Activated effector memory CD4-positive, alpha-beta T cell treated with anti-CD3 and anti-CD28 coated beads, Interleukin-2, amount 50 U/mL, for 16 hours (primary cell): ENCODE measurements around the gene GYS2.
"Not testable (repeated sequence)": the region's sequence is repeated elsewhere in the genome, so short reads cannot be mapped to it uniquely, and the experiment has no call there.

Source experiments
- DNase-seq: peaks from one replicate; pipeline ENCODE4 v3.0.0-alpha.2; 2020

The GYS2 gene

GRCh38 chr12:21604245-21605101 is at the start of gene GYS2:
TSS of gene GYS2 (minus strand) at chr12:21604847. CDS start at chr12:21604592, 255 bp downstream.
- DNase-seq: no peak

DNA sequence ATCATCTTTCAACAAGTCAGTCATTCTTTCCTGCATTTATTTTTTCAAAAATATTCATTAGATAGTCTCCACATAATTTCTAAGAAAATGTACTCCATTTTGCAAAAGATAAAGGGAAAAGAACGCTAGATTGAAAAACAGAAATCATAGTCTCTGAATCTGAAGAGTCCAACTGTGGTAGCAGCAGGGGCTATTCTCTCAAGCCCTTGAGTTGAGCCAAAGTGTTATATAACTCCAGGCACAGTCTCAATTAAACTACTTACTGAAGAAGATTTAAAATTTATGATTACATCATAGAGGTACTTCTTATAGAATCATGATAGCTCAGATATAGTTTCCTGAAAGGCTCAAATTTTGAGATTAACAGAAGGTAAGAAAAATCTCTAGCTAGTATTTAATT is 47.2 kb upstream of the GYS2 start:
- no peak for DNase-seq

DNA sequence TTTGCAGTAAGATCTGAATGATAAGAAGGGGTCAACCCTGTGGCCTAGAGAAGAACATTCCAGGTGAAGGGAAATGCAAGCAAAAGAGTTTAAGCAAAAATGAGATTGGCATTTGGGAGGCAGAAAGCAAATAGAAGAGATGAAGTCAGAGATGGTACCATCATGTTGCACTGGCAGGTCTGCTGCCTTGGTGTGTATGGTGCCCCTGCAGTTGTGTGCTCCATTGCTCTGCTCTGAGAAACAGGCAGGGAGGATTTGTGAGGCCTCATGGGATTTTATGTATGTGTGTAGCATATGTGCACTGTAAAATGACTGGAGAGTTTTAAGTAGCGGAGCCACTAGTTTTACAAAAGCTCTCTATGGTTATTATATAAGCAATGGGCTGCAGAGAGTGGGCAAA is 46.4 kb upstream of the GYS2 start:
- no peak for DNase-seq

- DNase-seq: no peak
These were observed 44.4 kb upstream of the GYS2 start for GRCh38 chr12:21649034-21649433.

DNA sequence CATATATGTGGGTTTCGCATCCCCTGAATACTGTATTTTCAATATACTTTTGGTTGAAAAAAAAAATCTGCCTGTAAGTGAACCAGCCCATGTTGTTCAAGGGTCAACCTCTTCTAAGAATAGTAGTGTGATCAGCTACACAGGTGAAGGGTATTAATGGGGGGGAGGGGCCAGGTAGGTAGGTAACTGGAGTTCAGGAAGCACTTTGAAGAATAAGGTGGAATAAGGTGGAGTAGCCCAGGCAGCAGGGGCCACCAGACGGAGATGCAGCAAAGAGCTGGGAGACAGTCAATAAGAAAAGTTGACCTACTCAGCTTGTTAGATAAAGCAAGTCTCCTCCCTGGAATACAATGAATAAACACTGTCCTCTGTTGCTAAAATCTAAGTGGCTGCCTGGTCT is 43.7 kb upstream of the GYS2 start:
- DNase-seq: no peak

DNA sequence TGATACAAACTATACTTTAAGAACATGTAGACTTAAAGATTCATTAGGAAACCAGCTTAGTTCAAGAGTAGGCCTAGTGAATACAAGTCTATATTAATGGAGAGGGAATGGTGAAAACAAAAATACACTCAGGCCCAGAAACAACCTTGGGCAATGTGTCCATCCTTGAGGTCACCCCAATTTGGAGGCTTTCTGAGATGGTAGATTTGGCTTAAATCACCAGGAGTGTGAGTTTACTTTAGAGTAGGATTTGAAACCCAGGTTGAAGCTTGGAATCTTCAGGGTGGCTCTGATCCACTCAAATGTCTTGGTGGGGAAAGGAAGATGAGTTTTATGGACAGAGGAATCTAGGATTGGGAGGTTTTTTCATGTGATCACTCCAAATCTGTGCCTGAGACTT is 42.5 kb upstream of the GYS2 start:
- no peak for DNase-seq

DNA sequence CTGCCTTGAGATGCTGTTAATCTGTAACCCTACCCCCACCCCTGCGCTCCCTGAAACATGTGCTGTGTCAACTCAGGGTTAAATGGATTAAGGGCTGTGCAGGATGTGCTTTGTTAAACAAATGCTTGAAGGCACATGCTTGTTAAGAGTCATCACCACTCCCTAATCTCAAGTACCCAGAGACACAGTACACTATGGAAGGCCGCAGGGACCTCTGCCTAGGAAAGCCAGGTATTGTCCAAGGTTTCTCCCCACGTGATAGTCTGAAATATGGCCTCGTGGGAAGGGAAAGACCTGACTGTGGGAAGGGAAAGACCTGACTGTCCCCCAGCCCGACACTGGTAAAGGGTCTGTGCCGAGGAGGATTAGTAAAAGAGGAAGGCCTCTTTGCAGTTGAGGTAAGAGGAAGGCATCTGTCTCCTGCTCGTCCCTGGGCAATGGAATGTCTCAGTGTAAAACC is 40.4 kb upstream of the GYS2 start:
- not testable (repeated sequence) for DNase-seq

DNA sequence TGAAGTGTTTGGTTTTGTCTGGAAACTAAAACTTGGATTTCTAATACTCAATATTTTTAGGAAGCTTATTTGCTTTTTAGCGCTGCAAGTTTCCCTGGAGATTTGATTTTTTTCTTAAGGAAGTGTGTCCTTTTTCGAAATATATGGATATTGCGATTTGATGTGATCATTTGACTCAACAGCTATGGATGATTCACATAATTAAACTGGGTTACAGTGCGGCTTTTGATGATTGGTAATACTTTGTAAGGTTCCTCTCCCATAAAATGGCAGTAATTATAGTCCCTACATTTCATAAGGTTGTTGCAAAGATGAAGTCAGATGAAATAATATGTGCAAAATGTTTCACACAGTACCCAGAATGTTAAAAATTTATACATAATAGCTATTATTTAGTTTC is 39.9 kb upstream of the GYS2 start:
- no peak for DNase-seq

DNA sequence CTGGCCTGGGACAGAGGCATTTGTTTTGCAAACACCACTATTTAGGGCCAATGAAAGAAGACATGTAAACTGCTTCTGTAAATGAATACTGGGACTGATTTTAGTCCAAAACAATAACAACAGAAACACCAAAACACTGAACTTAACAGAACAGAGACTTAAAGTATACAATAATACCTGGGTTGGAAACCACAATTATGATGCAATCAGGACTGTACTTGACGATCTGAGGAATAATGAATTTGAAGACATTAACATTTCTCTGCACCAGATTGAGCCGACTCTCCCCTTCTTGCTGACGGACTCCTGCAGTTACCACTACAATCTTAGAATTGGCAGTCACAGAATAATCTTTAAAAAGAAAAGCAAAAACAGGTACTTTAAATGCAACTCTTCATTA is 39.1 kb upstream of the GYS2 start:
- DNase-seq: no peak

GRCh38 chr12:21642707-21643389 is 38.2 kb upstream of the GYS2 start:
- no peak for DNase-seq

DNA sequence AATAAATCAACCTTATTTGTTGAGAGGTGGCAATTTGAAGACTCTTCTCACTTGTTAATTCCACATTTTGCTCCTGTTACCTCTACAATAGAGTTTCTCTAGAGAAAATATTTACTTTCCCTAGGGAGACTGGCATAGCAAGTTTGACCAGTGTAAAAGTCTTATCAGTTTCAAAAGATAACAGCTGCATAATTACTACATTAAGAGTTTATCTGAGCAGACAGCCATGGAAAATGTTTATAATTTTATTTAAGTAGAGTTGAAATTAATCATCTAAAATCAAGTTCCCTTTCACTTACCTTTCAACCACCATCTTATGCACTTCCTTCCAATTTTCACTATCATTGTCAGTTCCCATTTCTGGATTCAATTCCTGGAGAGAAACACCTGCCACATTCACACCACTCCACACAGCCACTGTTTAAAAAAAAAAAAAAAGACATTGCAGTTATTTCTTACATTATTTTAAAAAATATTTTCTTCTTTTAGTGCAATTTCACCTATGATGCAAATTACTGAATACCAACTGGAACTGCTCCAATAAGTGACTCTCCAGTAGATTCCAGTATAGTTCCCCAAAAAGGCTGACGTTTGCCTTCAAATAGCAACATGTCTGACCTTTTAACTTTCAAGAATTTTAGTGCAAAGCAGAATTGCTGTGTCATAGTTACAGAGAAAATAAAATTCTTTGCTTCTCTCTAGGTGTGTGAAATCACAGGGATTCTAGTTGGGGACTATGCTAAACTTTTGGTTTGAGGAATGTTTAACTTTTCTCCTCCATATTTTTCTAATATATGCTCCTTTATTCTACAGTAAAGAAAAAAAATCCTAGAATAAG is 33.6 kb upstream of the GYS2 start:
- no peak for DNase-seq

GRCh38 chr12:21634245-21634644 is 29.6 kb upstream of the GYS2 start:
- DNase-seq: no peak

DNA sequence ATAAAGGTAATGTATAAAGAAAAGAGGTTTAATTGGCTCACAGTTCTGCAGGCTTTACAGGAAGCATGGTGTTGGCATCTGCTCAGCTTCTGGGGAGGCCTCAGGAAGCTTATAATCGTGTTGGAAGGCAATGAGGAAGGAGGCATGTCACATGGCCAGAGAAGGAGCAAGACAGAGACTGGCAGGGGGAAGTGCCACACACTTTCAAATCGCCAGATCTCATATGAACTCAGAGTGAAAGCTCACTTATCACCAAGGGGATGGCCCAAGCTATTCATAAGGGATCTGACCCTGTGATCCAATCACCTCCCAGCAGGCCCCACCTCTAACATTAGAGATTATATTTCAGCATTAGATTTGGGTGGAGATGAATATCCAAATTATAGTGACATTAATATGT is 26.7 kb upstream of the GYS2 start:
- no peak for DNase-seq

DNA sequence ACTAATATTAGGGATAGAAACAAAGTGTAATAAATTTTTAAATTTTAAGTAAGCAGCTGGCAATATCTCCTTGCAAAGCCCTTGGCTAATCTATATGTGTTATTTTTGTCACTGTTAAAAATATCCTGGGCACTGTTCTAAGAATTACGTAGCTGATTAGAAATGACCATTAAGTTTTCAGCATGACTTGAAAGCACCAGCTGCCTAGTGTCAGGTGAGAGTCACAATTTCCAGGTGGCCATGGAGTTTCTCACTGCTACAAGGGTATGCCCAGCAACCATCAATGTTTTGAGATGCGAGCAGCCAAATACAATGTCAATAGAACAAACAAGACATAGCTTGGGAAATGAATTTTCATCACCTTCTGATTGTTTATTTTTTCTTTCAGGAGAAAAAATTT is 23.3 kb upstream of the GYS2 start:
- no peak for DNase-seq

- DNase-seq: no peak
These were observed 13.9 kb upstream of the GYS2 start for GRCh38 chr12:21618566-21618965.

GRCh38 chr12:21617030-21617429 is 12.4 kb upstream of the GYS2 start:
- no peak for DNase-seq

GRCh38 chr12:21615431-21615830 is 10.8 kb upstream of the GYS2 start:
- DNase-seq: no peak

- DNase-seq: no peak
These were observed 9.9 kb upstream of the GYS2 start for GRCh38 chr12:21614506-21614905.

- no peak for DNase-seq
These were observed 9.3 kb upstream of the GYS2 start for GRCh38 chr12:21613931-21614330.

DNA sequence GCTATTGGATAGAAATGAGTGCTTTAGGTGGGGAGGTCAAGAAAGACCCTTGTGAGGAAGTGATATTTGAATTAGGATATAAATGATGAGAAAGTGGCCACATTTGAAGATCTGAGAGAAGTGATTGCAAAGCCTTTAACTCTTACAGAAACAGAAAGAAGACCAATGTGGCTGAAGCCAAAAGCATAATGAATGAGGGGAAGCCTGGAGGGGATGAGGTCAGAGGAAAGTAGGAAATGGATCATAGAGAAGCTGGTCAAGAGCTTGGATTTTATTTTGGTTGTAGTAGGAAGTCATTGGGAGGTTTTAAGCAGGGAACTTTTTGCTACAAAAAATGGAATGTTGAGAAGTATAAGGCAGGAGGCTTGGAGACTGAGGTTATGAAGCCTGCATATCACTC is 3.5 kb upstream of the GYS2 start:
- no peak for DNase-seq

DNA sequence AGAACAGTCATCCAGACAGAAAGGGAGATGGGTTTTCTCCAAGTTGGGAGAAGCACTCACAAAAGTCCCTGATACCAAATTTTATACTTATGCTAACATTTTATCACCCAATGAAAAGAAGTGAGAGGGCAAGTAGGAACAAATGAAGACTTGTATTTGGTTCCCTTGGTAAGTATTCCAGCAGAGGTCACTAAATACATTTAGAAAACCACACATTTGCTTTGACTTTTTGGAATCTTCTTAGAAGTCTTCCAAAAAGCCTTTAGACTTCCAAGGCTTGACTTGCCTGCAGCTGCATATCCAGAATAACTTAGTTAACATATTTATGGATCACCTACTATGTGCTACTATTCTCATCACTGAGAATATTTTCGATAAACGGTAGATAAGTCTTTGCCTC is 3.1 kb upstream of the GYS2 start:
- DNase-seq: no peak

- no peak for DNase-seq
These were observed 1.5 kb upstream of the GYS2 start for GRCh38 chr12:21606175-21606574.

GRCh38 chr12:21602774-21603173 is 1.9 kb downstream of the GYS2 start:
- no peak for DNase-seq

DNA sequence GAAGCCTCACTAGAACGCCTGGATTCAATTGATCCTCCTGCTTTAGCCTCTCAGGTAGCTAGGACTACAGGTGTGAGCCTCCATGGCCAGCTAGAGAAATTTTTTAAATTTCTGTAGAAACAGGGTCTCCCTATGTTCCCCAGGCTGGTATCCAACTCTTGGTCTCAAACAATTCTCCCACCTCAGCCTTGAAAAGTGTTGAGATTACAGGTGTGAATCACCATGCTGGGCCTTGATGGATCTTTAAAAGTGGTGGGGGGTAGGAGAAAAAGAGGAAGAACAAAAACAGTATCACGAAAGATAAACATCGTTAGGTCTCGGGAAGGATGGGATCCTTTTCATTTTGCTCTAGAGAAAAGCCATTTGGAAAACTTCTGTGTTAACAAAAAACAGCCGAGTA is 4.5 kb downstream of the GYS2 start:
- DNase-seq: no peak
